Stomach smooth muscle (tissue), 2 donors: ENCODE data around the gene MOGAT1.
"Not testable (repeated sequence)": the region's sequence is repeated elsewhere in the genome, so short reads cannot be mapped to it uniquely, and the experiment has no call there.

Experiments
- H3K27ac ChIP-seq: one replicate; pipeline ENCODE4 v1.7.0; 2013; ENCODE audit warnings: mild to moderate bottlenecking, low read length, inconsistent platforms
- H3K27me3 ChIP-seq, 2 donors: one replicate each; pipeline ENCODE4 v1.7.0; 2013; ENCODE audit warnings: low read length in 2 of 2; ENCODE audit not compliant: insufficient read depth in 2 of 2, control insufficient read depth in 1 of 2
- H3K36me3 ChIP-seq, 2 donors: one replicate each; pipeline ENCODE4 v1.7.0; 2013; ENCODE audit warnings: low read length in 2 of 2; ENCODE audit not compliant: control insufficient read depth in 2 of 2, insufficient read depth in 2 of 2
- H3K4me1 ChIP-seq: one replicate; pipeline ENCODE4 v1.7.0; 2013; ENCODE audit warnings: low read length; ENCODE audit not compliant: control insufficient read depth, insufficient read depth
- H3K4me3 ChIP-seq, 2 donors: one replicate each; pipeline ENCODE4 v1.7.0; 2013; ENCODE audit warnings: low read length in 2 of 2
- H3K9ac ChIP-seq, 2 donors: one replicate each; pipeline ENCODE4 v1.7.0; 2013; ENCODE audit warnings: low read length in 2 of 2, mild to moderate bottlenecking in 1 of 2
- H3K9me3 ChIP-seq, 2 donors: one replicate each; pipeline ENCODE4 v1.7.0; 2013; ENCODE audit warnings: low read length in 2 of 2; ENCODE audit not compliant: control insufficient read depth in 2 of 2
- donor health status: healthy.
- donor health status: Pancreatic carcinoma.

The MOGAT1 gene

DNA sequence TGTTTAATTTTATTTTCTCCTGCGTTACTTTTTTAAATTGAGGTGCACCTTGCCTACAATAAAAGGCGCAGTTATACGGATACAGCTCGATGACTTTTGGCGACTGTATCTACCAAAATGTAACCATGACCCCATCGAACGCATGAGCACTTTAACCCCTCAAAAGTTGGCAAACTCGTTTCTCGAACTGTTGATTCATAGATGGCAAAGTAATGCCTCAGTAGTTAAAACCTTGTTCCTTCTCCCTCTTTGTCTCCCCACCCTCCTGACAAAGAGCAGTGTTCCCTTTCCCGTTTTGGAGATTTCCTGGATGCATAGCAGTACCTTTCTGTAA is 577 bp downstream of the MOGAT1 start:
- H3K9ac ChIP-seq = no peak overlapping the region
- H3K27me3 ChIP-seq = peaks cover 5% of the 10 kb centered on the region in 2 donors
- H3K9me3 ChIP-seq = no peaks in the 10 kb centered on the region
- H3K36me3 ChIP-seq = no peaks in the 10 kb centered on the region
- no peak overlapping the region for H3K27ac ChIP-seq
- H3K4me1 ChIP-seq = peaks cover 10% of the 10 kb centered on the region
- H3K4me3 ChIP-seq = peak overlapping the region in 1 of 2 donors; percentile 69

DNA sequence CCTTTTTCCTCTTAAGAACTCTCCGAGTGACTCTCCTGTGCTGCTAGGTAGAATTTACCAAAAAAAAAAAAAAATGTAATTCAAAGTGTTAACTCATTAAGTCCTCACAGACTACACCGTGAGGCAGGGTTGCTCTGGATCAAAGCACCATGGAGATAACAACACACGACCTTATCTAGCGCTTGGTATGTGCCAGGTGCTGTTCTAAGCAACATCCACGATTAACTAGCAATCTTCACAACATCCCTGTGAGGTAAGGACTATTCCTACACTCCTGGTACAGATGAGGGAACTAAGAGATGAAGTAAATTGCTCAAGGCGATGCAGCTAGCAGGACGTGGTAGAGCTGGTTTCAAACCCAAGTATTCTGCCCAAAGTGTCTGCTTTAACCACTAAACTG is 1.8 kb downstream of the MOGAT1 start:
- H3K9me3 ChIP-seq = no peaks in the 10 kb centered on the region
- peaks cover 5% of the 10 kb centered on the region in 2 donors for H3K27me3 ChIP-seq
- H3K27ac ChIP-seq = no peak overlapping the region
- no peak overlapping the region for H3K9ac ChIP-seq
- H3K4me3 ChIP-seq = no peak overlapping the region
- peaks cover 10% of the 10 kb centered on the region for H3K4me1 ChIP-seq
- no peaks in the 10 kb centered on the region for H3K36me3 ChIP-seq

DNA sequence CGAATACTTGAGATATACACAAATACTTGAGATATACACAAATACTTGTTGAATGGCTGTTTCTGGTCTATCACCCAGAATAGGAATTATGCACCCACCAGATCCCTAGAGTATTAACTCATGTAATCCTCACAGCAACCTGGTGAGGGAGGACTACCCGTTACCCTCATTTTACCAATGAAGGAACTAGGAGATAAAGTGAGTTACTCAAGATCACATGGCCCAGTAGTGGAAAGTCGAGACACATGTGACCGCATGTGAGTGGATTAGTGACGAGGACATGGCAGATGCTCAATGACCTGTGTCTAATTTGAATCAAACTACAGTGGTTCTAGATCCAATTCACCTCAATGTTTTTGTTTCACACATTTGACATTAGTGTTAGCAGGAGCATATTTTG is 2.4 kb downstream of the MOGAT1 start:
- no peak overlapping the region for H3K9ac ChIP-seq
- H3K27ac ChIP-seq = no peak overlapping the region
- H3K4me3 ChIP-seq = no peak overlapping the region
- peaks cover 10% of the 10 kb centered on the region for H3K4me1 ChIP-seq
- peaks cover 5% of the 10 kb centered on the region in 2 donors for H3K27me3 ChIP-seq
- H3K9me3 ChIP-seq = no peaks in the 10 kb centered on the region
- H3K36me3 ChIP-seq = no peaks in the 10 kb centered on the region

DNA sequence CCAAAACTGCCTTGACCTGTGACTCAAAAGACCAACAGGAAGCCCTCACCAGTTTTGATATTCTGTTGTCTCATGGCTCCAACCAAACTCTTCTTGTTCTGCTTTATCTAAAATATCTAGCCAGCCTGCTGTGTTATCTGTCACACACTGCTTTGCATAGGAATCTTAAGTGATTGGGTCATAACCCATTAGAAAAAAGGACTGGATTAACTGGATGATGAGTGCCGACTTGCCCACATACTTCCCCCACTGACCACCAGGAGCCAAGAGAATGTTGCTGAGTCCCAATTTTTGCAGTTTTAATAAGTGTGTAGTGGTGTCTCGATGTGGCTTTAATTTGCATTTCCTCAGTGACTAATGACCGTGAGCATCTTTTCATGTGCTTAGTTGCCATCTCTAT is 6.5 kb downstream of the MOGAT1 start:
- H3K27me3 ChIP-seq = peaks cover 0 to 5% of the 10 kb centered on the region in 2 donors
- no peak overlapping the region for H3K27ac ChIP-seq
- H3K4me1 ChIP-seq = no peaks in the 10 kb centered on the region
- H3K9me3 ChIP-seq = no peaks in the 10 kb centered on the region
- H3K4me3 ChIP-seq = no peak overlapping the region
- no peaks in the 10 kb centered on the region for H3K36me3 ChIP-seq
- H3K9ac ChIP-seq = no peak overlapping the region

DNA sequence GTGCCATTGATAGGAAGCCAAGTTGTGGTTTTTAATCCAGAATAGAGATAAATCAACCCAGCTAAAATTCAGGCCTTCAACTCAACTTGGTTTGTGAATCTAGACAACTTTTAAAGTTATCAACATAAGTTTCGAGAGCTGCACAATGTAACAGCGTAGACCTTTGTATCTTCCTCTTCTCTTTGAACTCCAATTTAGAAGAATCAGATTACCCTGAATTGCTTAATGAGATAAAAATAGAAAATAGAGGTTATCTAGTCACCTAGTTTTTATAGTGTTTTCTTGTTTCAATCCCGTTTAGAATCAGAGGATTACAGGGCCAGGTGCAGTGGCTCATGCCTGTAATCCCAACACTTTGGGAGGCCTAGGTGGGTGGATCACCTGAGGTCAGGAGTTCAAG is 12.3 kb downstream of the MOGAT1 start:
- no peak overlapping the region for H3K9ac ChIP-seq
- H3K4me1 ChIP-seq = no peaks in the 10 kb centered on the region
- H3K27me3 ChIP-seq = peaks cover 0 to 5% of the 10 kb centered on the region in 2 donors
- no peaks in the 10 kb centered on the region for H3K9me3 ChIP-seq
- no peaks in the 10 kb centered on the region for H3K36me3 ChIP-seq
- no peak overlapping the region for H3K27ac ChIP-seq
- H3K4me3 ChIP-seq = no peak overlapping the region

DNA sequence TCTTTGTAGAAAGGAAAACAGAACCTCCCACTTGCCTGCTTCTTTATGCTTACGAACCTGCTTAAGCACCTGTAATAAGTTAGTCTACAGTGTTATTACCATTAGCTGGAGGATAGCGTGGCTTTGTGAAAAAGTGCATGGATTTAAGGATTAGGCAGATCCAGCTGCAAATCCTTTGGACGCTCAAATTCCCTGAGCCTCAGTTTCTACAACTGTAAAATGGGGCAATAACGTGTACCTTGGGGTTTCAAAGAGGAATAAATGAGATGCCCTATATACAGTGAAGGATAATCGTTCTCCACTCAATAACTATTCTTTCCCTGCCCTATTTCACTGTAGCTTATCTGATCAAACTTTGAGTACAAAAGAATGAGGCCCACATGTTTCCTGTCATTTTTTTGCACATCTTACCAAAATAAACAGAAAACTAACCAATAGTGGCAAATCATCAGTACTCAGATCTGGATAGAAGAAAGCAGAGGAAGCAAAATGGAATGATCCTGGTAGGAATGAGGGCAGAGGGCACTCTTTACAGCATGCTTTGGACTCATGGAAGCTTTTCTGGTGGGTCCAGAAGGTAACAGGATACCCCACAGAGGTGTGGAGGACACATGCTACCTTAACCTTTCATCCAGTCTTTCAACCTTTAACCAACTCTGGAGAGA is 14.8 kb downstream of the MOGAT1 start:
- H3K4me1 ChIP-seq = no peaks in the 10 kb centered on the region
- H3K36me3 ChIP-seq = no peaks in the 10 kb centered on the region
- no peak overlapping the region for H3K27ac ChIP-seq
- H3K9ac ChIP-seq = no peak overlapping the region
- H3K4me3 ChIP-seq = no peak overlapping the region
- peaks cover 0 to 5% of the 10 kb centered on the region in 2 donors for H3K27me3 ChIP-seq
- H3K9me3 ChIP-seq = no peaks in the 10 kb centered on the region

DNA sequence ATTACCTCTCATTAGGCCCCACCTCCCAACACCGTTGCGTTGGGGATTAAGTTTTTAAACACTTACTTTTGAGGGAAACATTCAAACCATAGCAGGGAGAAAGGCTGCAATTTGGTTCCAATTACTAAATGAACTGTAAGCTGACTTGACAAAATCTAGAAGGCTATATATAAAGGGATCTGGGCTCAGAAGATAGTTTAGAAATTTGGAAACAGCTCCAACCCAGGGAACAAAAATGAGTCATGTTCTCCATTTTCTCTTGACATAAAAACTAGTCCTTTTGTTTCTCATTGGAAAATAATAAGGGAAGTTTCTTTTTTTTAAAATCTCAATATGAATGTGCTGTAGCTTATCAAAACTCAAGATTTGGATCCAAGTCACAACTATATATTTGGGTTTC is 17.5 kb downstream of the MOGAT1 start:
- Histone ChIP-seq H3K27me3 (no peaks in the 10 kb centered on the region), H3K36me3 (no peaks in the 10 kb centered on the region), H3K4me1 (no peaks in the 10 kb centered on the region), H3K9ac (no peak overlapping the region), H3K27ac (no peak overlapping the region), H3K4me3 (no peak overlapping the region), H3K9me3 (no peaks in the 10 kb centered on the region)

DNA sequence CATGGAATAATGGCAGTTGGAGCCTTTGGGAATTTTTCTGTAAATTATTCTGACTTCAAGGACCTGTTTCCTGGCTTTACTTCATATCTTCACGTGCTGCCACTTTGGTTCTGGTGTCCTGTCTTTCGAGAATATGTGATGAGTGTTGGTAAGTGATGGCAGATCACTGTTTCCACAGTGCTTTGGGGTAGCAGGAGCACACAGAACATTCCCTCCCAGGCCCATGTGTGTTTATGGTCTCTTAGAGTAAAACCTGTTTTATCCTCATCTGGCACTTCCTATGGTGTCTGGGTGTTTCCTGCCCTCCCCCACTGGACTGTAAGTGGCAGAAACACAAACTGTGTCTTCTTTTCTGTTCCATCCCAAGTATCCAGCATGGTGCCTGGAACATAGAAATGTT is 17.9 kb downstream of the MOGAT1 start:
- Histone ChIP-seq H3K27ac (no peak overlapping the region), H3K27me3 (no peaks in the 10 kb centered on the region), H3K4me3 (no peak overlapping the region)

DNA sequence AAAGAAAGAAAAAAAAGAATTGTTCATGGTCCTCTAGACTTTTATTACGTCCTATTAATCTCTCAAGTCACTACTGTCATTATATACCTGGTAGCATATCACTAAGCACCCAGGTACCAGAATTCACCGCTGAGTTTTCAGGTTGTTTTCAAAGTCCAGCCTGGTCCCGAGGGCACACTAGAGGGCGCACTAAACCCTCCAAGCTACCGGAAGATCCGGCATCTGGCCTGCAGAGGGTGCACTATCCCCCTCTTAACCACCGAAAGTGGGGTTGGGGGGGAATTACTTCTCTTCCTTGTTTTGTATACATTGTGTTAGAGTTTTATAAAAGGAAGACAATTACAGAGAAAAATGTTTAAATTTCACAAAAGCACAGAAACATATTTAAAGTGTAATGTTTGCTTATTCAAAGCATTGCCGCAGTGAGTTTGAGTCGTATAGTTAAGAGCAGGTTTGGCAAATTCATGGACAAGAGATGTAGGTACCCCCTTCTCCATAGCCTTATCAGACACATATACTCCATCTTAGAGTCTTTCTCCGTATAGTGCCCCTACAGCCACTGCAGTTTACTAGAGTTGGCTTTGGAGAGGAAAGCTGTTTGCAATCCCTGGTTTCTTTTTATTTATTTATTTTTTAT is 19.2 kb downstream of the MOGAT1 start:
- Histone ChIP-seq H3K9ac (no peak overlapping the region), H3K27me3 (no peaks in the 10 kb centered on the region), H3K27ac (no peak overlapping the region), H3K9me3 (no peaks in the 10 kb centered on the region), H3K36me3 (no peaks in the 10 kb centered on the region), H3K4me3 (no peak overlapping the region), H3K4me1 (no peaks in the 10 kb centered on the region)

More for the DNA sequence above, 17.9 kb downstream of the MOGAT1 start:
- Histone ChIP-seq H3K36me3 (no peaks in the 10 kb centered on the region), H3K9me3 (no peaks in the 10 kb centered on the region), H3K4me1 (no peaks in the 10 kb centered on the region), H3K9ac (no peak overlapping the region)

DNA sequence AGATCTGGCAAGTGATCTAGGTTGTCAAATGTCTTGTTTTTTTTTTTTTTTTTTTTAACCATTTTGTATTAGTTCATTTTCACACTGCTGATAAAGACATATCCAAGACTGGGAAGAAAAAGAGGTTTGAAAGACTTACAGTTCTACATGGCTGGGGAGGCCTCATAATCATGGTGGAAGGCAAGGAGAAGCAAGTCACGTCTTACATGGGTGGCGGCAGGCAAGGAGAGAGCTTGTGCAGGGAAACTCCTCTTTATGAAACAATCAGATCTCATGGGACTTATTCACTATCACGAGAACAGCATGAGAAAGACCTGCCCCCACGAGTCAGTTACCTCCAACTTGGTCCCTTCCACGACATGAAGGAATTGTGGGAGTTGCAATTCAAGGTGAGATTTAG is 22.0 kb downstream of the MOGAT1 start:
- H3K36me3 ChIP-seq, H3K4me3 ChIP-seq, H3K9me3 ChIP-seq, H3K9ac ChIP-seq, H3K27me3 ChIP-seq, H3K4me1 ChIP-seq, H3K27ac ChIP-seq: not testable (repeated sequence)

DNA sequence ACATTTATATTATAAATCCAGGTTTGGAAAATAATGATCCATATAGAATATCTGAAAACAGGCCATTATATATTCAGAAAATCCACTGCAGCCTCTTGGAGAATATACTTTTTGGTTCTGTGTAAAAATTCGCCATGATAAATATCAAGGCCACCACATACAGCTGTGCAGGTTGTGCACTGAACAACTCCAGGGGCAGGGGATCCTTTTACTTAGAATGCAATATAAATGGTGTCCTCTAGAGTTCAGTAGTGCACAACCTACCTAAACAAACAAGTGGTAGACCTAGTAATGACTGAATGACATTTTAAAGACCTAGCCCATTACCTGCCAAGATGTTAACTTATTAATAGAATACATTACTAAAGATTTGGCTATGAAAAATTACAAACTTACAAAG is 22.4 kb downstream of the MOGAT1 start:
- no peaks in the 10 kb centered on the region for H3K36me3 ChIP-seq
- no peak overlapping the region for H3K27ac ChIP-seq
- H3K4me3 ChIP-seq = no peak overlapping the region
- no peaks in the 10 kb centered on the region for H3K27me3 ChIP-seq
- no peaks in the 10 kb centered on the region for H3K4me1 ChIP-seq
- H3K9ac ChIP-seq = no peak overlapping the region
- no peaks in the 10 kb centered on the region for H3K9me3 ChIP-seq
